ENCODE results near the gene RAD54L.

GRCh38 chr1:46298387-46298786 is 50.8 kb downstream of the RAD54L start:
- no peak for TF ChIP-seq RAD51 (IDR thresholded peaks at IDR 0.05)
- TF ChIP-seq POLR2A (IDR thresholded peaks at IDR 0.05; ENCODE audit: low read depth, low read length): no peak
- TF ChIP-seq PKNOX1 (IDR thresholded peaks at IDR 0.05): no peak
- TF ChIP-seq CBFB (IDR thresholded peaks at IDR 0.05; ENCODE audit: low read depth): no peak
- TF ChIP-seq CHD2 (IDR thresholded peaks at IDR 0.05; ENCODE audit: borderline replicate concordance, low read depth, low read length): no peak
- TF ChIP-seq SKIL (IDR thresholded peaks at IDR 0.05; ENCODE audit: low read depth, poor library complexity, severe bottlenecking): no peak
- no peak for TF ChIP-seq CTCF (IDR thresholded peaks at IDR 0.05 in 2 of 3, conservative IDR thresholded peaks at IDR 0.05 in 1 of 3; ENCODE audit: control insufficient read depth in 2 of 3, extremely low read depth in 1 of 3, insufficient read depth in 1 of 3, low read depth in 3 of 3, low read length in 3 of 3)
- TF ChIP-seq FOXM1 (IDR thresholded peaks at IDR 0.05; ENCODE audit: low read depth, low read length): no peak
- no peak for TF ChIP-seq NR2F1 (conservative IDR thresholded peaks at IDR 0.05)
- TF ChIP-seq USF2 (IDR thresholded peaks at IDR 0.05; ENCODE audit: borderline replicate concordance, low read depth, low read length): no peak
- TF ChIP-seq CREM (IDR thresholded peaks at IDR 0.05; ENCODE audit: low read depth): no peak
- no peak for TF ChIP-seq EZH2 (IDR thresholded peaks at IDR 0.05; ENCODE audit: borderline replicate concordance, control insufficient read depth, low read depth, low read length)
- TF ChIP-seq CBX3 (IDR thresholded peaks at IDR 0.05; ENCODE audit: borderline replicate concordance, low read depth): no peak
- TF ChIP-seq MYC (IDR thresholded peaks at IDR 0.05; ENCODE audit: insufficient read depth, insufficient read length, insufficient replicate concordance, low read length, severe bottlenecking): no peak

All from GM12878 (cell line).